LNCAP (cell line): ENCODE results near the gene SNX18.

ENCODE experiments used
- CTCF ChIP-seq: fragments of 450-650 bp; IDR thresholded peaks from 2 replicates; pipeline ENCODE4 v1.5.1; 2017; ENCODE audit warnings: mild to moderate bottlenecking

SNX18 gene

GRCh38 chr5:54515634-54516033 lies 1.9 kb upstream of the SNX18 start:
- no peak for TF ChIP-seq CTCF

GRCh38 chr5:54516051-54516655 lies 1.4 kb upstream of the SNX18 start:
- TF ChIP-seq CTCF = no peak

- no peak for TF ChIP-seq CTCF
Measured at GRCh38 chr5:54517174-54517511, 416 bp upstream of the SNX18 start.

- TF ChIP-seq CTCF = no peak
Measured at GRCh38 chr5:54518146-54518817, 723 bp downstream of the SNX18 start.

- no peak for TF ChIP-seq CTCF
Measured at GRCh38 chr5:54518818-54519508, 1.4 kb downstream of the SNX18 start.

- no peak for TF ChIP-seq CTCF
Measured at GRCh38 chr5:54519509-54519876, 1.9 kb downstream of the SNX18 start.

- no peak for TF ChIP-seq CTCF
Measured at GRCh38 chr5:54520438-54520846, 2.9 kb downstream of the SNX18 start.
